ENCODE results near the gene PARD6G.

The PARD6G gene

GRCh38 chr18:80132180-80132812, 115.0 kb downstream of the PARD6G start:
- ATAC-seq, result no peak
- TF ChIP-seq PPARA (CRISPR knock-in tag; IDR thresholded peaks at IDR 0.05; ENCODE audit: borderline replicate concordance) (no peak), RARB (CRISPR knock-in tag; IDR thresholded peaks at IDR 0.05) (no peak), SNAI2 (CRISPR knock-in tag; IDR thresholded peaks at IDR 0.05) (no peak), BACH2 (CRISPR knock-in tag; IDR thresholded peaks at IDR 0.05; ENCODE audit: borderline replicate concordance) (no peak), ZNF70 (CRISPR knock-in tag; IDR thresholded peaks at IDR 0.05) (no peak), ESRRG (CRISPR knock-in tag; IDR thresholded peaks at IDR 0.05) (no peak), OSR1 (CRISPR knock-in tag; IDR thresholded peaks at IDR 0.05) (no peak), ZFP3 (CRISPR knock-in tag; IDR thresholded peaks at IDR 0.05) (no peak), ZNF8 (CRISPR knock-in tag; IDR thresholded peaks at IDR 0.05) (no peak), POU6F1 (CRISPR knock-in tag; IDR thresholded peaks at IDR 0.05; ENCODE audit: borderline replicate concordance, low read depth) (no peak), CSDC2 (CRISPR knock-in tag; IDR thresholded peaks at IDR 0.05) (no peak), CREB5 (CRISPR knock-in tag; IDR thresholded peaks at IDR 0.05; ENCODE audit: low read depth) (no peak), ISL1 (CRISPR knock-in tag; IDR thresholded peaks at IDR 0.05) (no peak)

GRCh38 chr18:80130555-80130954, 116.8 kb downstream of the PARD6G start:
- no peak for ATAC-seq
- TF ChIP-seq ARNTL (CRISPR knock-in tag; IDR thresholded peaks at IDR 0.05; ENCODE audit: borderline replicate concordance, low read depth) (no peak), RARB (CRISPR knock-in tag; IDR thresholded peaks at IDR 0.05) (no peak), ISL1 (CRISPR knock-in tag; IDR thresholded peaks at IDR 0.05) (no peak), ZNF70 (CRISPR knock-in tag; IDR thresholded peaks at IDR 0.05) (no peak), OSR1 (CRISPR knock-in tag; IDR thresholded peaks at IDR 0.05) (no peak), GLIS3 (CRISPR knock-in tag; IDR thresholded peaks at IDR 0.05) (no peak), PPARA (CRISPR knock-in tag; IDR thresholded peaks at IDR 0.05; ENCODE audit: borderline replicate concordance) (no peak), CSRNP3 (CRISPR knock-in tag; IDR thresholded peaks at IDR 0.05) (no peak), ESRRG (CRISPR knock-in tag; IDR thresholded peaks at IDR 0.05) (no peak), SNAI2 (CRISPR knock-in tag; IDR thresholded peaks at IDR 0.05) (no peak), POU6F1 (CRISPR knock-in tag; IDR thresholded peaks at IDR 0.05; ENCODE audit: borderline replicate concordance, low read depth) (no peak), PATZ1 (CRISPR knock-in tag; IDR thresholded peaks at IDR 0.05; ENCODE audit: borderline replicate concordance) (no peak)

GRCh38 chr18:80129672-80130367, 117.5 kb downstream of the PARD6G start:
- no peak for TF ChIP-seq BACH2 (CRISPR knock-in tag; IDR thresholded peaks at IDR 0.05; ENCODE audit: borderline replicate concordance)
- TF ChIP-seq ZNF8 (CRISPR knock-in tag; IDR thresholded peaks at IDR 0.05), result no peak
- no peak for TF ChIP-seq ZFP30 (CRISPR knock-in tag; IDR thresholded peaks at IDR 0.05)

GRCh38 chr18:80127635-80128034, 119.7 kb downstream of the PARD6G start:
- ATAC-seq, result no peak
- no peak for TF ChIP-seq ZNF70 (CRISPR knock-in tag; IDR thresholded peaks at IDR 0.05)
- TF ChIP-seq CREB5 (CRISPR knock-in tag; IDR thresholded peaks at IDR 0.05; ENCODE audit: low read depth), result no peak
- TF ChIP-seq GLIS3 (CRISPR knock-in tag; IDR thresholded peaks at IDR 0.05), result no peak
- no peak for TF ChIP-seq OSR1 (CRISPR knock-in tag; IDR thresholded peaks at IDR 0.05)
- no peak for TF ChIP-seq PPARA (CRISPR knock-in tag; IDR thresholded peaks at IDR 0.05; ENCODE audit: borderline replicate concordance)
- no peak for TF ChIP-seq POU6F1 (CRISPR knock-in tag; IDR thresholded peaks at IDR 0.05; ENCODE audit: borderline replicate concordance, low read depth)
- TF ChIP-seq ARNTL (CRISPR knock-in tag; IDR thresholded peaks at IDR 0.05; ENCODE audit: borderline replicate concordance, low read depth), result no peak
- no peak for TF ChIP-seq TOX (CRISPR knock-in tag; IDR thresholded peaks at IDR 0.05; ENCODE audit: borderline replicate concordance)
- TF ChIP-seq ZC3H10 (CRISPR knock-in tag; IDR thresholded peaks at IDR 0.05), result no peak
- TF ChIP-seq CSDC2 (CRISPR knock-in tag; IDR thresholded peaks at IDR 0.05), result no peak

More at GRCh38 chr18:80129672-80130367, 117.5 kb downstream of the PARD6G start:
- ATAC-seq, result no peak
